HG03520 (cell line): ENCODE data around the gene AGO4.
"Not testable (repeated sequence)": the region's sequence is repeated elsewhere in the genome, so short reads cannot be mapped to it uniquely, and the experiment has no call there.

Experiments
- ATAC-seq: cut with Tn5 transposase; IDR thresholded peaks from one replicate; pipeline ENCODE4 v1.9.1; 2021; ENCODE audit warnings: mild to moderate bottlenecking, moderate library complexity; ENCODE audit not compliant: unreplicated experiment

AGO4 gene

DNA sequence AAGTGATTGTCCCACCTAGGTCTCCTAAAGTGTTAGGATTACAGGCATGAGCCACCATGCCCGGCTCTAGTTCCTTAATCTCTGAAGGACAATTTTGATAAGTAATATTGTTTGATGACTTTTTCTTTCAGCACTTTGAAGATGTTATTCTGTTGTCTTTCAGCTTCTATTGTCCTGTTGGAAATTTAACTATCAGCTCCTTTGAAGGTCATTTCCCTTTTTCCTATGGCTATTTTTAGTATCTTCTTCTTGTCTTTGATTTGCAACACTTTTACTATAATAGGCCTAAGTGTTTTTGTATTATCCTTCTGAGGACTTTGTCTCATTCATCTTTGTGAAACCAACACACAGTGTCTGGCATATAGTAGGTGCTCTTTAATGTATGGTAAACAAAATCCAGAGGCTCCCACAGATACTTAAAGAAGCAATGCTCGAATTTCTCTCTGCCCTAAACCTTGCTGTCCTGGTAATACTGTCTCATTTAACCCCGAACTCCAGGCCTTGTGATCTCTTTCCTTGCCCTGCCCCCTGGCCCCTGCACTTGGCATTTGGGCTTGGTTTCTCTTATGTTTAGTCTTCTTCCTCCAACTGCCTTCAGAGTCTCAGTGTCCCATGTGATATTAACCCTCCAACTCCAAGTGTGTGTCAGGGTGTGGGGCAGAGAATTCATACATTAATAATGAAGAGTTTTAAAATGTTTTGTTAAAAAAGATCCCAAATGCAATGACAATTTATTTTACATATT, 56.2 kb downstream of the AGO4 start:
- ATAC-seq, result no peak

DNA sequence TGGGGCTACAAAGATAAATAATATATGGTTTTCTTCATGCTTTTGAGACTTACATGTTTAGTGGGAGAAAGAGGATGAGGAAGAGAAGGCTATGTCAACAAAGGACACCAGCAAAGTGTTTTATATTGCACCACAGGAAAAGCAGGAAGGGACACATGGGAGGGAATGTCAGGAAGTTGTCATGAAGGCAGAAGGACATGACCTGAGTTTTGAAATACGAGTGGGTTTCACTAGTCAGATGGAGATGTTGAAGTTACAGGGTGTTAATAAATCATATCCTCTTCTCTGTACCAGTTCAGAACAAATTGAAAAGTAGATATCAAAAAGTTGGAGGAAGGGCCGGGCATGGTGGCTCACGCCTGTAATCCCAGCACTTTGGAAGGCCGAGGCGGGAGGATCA, 57.0 kb downstream of the AGO4 start:
- ATAC-seq, result no peak

DNA sequence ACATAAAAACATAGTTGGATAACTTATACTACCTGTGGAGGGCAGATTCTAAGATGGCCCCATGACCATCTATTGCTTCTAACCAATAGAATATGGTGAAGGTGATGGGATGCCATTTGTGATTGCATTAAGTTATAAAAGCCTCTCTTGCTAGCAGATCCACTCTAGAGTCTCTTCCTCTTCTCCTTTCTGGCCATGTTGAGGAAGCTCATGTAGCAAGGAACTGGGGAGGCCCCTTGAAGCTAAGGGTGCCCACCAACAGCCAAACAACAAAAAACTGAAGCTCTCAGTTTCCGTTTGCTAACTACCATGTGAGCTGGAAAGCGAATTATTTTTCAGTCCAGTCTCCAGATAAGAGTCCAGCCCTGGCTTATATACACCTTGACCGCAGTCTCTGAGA, 59.2 kb downstream of the AGO4 start:
- ATAC-seq, result no peak

DNA sequence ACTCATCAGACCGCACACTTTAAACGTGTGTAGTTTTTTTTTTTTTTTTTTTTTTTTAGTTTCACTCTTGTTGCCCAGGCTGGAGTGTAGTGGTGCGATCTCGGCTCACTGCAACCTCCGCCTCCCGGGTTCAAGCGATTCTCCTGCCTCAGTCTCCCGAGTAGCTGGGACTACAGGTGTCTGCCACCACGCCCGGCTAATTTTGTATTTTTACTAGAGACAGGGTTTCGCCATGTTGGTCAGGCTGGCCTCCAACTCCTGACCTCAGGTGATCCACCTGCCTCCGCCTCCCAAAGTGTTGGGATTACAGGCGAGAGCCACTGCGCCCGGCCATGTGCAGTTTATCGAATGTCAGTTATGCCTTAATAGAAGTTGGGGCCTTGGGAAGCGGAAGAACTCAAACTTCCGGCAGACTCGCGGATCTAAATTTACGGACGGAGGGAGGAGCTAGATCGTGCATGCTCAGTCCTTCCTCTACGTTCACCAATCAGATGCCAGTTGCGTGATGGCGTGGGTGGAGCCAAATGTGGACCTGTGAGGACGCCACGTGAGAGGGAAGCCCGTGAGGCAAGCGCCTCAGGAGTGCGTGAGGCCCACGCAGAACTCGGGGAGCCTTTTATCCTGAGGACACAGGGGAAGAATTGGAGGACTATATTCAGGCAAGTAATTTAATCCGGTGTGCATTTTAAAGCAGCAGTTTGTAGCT, 61.6 kb downstream of the AGO4 start:
- ATAC-seq, result not testable (repeated sequence)

DNA sequence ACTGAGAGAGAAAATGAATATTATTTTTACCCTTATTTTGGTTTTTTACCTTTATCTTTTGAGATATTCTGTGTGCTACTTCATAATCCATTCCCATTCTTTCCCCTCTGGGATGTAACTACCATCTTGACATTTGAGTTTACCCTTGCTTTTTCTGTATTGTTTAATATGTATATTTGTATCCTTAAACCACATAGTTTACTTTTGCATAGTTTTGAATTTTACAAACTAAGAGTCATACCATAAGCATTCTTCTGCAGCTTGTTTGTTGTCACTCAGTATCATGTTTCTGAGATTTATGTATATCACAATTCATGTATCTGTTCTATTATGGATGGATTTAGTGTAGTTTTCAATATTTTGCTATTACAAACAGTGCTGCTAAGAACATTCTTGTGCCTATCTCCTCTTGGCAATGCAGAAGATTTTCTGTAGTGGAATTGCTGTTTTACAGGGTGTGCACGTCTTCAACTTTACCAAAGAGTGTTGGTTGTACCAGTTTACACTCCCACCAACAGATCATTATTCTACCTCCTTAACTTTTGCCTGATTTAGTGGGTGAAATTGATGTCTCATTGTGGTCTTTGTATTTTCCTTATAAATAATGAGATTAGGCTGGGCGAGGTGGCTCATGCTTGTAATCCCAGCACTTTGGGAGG, 63.0 kb downstream of the AGO4 start:
- ATAC-seq, result no peak

DNA sequence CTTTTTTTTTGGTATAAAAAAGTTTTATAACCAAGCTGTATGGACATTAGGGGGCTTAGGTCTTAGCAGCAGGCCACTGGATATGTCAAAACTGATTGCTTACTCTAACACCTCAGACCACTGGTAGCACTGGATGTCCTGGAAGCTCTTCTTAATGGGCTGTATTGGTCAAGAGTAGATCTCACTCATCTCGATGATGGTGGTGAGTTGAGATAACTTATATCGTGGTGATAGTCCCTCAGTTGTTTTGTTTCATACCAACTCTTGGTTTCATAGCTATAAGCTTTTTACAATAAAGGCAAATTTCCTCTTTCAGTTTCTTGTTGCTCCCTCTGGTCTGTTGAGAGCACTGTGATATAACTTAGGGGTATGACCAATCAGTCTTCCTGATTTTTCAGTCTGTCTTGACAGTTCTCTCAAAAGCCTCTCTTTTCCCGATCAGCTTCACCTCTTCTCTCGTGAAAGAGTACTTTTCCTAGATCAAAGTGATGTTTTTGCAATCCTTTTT, 65.5 kb downstream of the AGO4 start:
- no peak for ATAC-seq

DNA sequence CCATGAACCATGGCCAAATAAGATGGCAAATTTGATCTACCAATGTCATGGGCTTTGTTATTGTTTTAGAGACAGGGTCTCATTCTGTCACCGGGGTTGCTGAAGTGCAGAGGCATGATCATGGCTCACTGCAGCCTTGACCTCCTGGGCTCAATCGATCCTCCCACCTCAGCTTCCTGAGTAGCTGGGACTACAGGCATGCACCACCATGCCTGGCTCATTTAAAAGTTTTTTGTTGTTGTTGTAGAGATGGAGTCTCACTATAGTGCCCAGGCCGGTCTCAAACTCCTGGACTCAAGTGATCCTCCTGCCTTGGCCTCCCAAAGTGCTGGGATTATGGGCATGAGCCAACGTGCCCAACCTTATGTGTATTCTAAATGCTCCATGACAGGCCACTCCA, 66.3 kb downstream of the AGO4 start:
- ATAC-seq, result not testable (repeated sequence)

DNA sequence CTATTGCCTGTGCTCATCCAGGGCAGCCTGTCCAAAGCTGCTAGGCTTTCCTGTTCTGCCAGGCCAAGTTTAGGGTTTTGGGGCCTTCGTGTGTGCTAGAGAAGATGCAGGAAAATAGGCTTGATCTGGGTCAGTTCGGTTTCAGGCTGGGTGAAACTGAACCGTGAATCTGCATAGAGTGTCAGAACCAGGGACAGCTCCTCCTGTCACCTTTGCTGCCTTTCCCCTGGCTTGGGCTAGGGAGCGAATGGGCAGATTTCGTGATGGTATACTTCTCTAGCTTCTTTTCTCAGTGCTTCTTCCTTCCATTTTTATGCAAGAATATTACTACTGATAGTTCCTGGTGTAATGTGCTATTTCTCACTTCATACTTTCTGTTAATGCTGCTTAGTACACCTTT, 69.2 kb downstream of the AGO4 start:
- ATAC-seq, result no peak

DNA sequence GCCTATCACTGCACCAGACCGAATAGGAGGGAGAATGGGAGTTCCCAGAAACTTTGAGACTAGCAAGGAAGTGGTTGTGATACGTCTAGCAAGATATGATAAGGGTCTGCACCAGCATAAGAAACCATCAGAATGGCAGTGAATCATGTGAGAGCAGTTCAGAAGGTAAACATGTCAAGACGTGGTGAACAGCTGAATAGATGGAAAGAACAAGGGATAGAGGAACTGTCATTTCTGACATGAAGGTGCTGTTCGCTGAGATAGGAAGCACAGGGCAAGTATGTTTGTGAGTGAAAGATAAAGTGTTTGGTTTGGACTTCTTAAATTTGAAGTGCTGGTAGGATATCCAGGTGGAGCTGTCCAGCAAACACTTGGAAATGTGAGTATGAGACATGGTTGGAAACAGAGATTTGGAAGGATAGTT, 74.0 kb downstream of the AGO4 start:
- ATAC-seq, result no peak

DNA sequence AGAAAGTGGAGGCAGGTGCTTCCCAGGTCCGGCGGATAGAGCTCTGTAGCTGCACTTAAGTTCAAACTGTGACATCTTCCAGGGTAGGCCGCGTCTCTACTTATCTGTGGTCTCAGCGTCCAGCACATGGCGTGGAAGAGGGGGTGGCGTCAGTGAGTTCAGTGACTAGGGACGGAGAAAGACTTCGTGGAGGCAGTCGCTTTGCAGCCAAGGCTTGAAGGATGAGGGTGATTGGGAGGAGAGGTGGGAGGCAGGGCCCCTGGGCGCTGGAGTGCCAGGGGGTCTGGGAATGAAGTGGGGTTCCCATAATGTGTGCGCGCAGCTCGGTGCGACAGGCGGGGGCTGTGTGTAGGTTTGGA, 74.7 kb downstream of the AGO4 start:
- ATAC-seq, result no peak

DNA sequence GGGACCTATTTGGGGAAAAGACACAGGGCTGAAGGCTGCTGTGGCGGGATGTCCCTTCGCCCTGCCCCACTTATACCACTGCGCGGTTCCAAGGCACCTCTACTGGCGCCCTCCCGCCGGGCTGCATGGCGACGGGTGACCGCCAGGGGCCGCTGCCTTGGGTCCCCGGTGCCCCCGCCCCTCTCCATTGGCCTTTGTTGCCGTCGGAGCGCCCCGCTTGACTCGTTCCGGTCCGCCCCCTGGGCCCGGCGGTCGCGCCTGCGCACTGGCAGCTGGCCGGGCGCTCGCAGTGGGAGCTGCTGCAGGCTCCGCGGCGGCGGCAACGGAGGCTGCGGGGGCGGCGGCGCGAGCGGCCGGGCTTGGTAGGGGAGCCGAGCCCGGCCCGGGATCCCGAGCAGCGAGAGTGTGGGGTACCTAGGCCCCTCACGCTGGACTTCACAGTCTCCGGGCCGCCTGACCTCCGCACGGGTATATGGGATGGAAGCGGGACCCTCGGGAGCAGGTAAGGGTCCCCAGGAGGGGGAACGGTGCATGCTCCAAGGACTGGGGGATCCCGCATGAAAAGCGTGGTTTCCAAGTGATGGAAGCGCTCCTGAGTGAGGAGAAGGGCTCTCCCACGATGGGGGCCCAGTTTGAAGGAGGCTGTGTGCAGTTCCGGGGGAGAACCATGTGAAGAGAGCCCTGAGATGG, 75.3 kb downstream of the AGO4 start, which contains the start of gene AGO1:
TSS of gene AGO1 (plus strand) at position 265 of the 690 bp plus-strand sequence. CDS start at position 478, 213 bp downstream.
- ATAC-seq, result peak; percentile 79

DNA sequence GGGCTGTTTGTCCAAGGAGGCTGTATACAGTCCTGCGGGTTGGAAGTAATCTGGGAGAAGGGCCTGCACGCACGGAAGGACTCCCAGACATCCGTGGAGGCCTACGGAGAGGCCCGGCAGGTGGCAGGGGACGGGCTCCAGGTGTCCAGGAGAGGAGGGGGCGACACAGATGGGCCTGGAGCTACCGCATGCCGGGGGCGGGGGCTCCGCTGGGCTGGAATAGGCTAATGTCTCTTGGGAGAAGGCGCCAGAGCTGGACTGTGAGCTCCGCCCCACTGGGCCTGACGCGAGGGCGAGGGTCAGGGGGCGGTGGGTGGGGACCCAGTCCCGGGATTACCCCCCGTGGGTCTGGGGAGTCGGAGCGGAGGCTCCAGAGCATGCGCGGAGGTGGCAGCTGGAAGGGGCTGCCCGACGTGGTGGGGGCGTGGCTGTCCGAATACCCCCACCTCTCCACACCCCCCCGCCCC, 75.9 kb downstream of the AGO4 start:
- ATAC-seq, result no peak

DNA sequence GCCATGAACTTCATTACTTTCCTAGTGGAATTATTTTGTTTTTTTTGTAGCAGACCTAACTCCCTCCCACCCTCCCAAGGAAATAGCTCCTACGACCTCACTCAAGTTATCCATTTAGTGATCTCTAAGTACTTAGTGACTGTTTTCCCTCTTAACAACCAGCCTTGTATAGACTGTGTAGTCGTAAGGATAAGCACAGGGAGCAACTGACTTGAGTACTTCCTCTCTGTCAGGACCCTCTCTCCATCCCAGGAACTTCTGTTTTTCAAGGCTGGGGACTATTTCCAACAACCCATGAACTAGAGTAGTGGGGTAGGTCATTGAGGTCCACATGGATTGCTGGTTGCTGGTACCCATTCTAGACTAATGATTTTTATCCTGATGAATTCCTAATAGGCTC, 77.1 kb downstream of the AGO4 start:
- no peak for ATAC-seq

DNA sequence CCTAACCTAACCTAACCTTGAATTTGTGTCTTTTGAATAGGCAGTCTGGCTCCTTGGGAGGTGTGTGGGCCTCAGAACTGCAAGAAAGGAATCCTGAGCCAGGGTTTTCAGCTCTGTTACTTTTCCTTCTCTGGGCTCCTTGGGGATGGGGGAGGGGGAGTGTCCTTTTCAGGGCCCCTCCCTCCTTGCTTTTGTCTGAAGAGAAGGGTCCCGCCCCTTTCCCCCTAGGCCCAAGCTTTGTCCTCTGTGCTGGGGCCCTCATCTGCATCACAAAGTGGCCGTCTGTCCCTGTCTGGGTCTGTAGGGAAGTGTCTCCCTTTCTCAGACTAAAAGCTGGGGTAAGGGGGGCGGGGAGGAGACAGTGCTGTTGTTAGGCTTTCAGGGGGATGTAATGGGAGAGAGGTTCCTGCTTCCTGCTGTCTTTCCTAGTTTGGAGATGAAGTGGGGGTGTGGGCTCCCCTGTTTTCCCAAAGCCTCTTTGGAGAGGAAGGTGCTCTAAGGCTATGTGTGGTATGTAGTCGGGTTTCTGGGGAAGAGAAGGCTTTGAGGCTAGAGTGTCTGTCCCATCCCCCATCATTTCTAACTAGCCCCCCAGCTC, 78.2 kb downstream of the AGO4 start:
- ATAC-seq, result no peak

DNA sequence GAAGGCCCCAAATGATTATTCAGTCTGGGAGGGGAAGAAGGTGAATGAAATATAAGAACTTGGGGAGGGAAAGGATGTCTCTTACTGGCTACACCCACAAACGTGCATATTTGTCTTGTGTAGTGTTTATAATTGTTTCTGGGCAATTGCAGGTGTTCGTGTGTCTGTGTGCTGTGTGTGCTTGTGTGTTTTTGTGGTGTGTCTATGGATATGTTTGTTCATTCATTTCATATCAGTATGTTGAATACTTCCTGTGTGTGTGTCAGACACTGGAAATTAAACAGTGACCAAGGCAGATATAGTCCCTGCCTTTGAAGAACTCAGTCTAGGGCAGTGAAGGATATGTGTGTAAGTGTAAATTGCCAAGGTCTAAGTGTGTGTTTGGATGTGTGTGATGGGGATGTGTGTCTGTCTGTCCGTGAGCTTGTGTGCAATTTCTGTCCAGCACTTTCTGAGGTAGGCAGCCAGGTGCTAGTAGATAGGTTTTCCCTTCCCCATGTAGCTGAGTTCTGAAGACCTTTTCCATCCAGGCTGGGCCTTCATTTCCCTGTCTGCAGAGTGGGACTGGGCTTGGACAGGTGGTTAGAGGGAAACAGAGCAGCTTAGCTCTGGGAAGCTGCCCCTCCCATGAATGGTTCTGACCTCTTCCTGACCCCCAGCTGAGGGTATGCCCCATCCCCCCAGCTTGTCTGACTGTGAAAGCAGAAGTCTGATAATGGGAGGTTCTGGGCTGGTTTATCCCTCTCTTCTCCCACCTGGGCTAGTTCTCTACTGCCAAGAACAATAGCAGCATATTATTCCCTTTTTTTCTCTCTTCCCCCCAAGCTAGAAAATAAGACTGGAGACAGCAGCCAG, 79.0 kb downstream of the AGO4 start:
- no peak for ATAC-seq

DNA sequence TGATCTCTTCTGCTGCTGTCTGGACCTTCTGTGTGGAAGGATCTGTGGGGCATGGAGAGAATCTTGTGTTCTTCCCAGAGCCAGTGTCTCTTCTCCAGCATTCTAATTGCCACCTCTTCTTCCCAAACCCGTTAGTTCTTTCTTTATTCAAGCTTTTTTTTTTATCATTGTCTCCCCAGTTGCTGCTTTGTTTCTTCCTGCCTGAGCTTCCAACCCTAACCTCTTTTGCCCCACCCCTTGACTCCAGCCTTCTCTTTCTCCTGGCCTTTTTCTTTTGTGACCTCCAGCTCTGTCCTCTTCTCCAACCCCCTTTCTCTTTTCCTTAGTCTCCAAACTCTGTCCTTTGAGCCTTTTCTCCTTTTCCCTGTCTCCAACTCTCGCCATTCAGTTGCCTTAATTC, 79.7 kb downstream of the AGO4 start:
- ATAC-seq, result no peak

DNA sequence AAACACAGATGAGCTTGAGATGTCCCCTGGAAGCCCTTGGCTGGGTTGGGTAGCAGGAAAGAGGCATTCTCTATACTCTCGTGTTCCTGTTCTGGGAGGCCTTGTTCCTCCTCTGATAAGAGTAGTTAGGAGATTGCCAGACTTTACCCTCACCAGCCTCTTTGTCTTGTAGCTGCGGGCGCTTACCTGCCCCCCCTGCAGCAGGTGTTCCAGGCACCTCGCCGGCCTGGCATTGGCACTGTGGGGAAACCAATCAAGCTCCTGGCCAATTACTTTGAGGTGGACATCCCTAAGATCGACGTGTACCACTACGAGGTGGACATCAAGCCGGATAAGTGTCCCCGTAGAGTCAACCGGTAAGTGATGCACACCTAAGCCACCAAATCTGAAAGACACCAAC, 80.4 kb downstream of the AGO4 start:
- ATAC-seq, result no peak

DNA sequence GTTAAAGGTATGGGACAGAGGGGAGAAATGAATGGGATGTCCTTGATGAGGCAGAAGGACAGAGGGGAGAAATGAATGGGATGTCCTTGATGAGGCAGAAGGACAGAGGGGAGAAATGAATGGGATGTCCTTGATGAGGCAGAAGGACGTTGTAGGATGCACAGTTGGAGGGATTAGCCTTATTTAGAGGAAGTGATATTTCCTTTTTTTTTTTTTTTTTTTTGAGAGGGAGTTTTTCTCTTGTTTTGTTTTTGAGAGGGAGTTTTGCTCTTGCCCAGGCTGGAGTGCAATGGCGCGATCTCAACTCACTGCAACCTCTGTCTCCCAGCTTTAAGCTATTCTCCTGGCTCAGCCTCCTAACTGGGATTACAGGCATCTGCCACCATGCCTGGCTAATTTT, 81.2 kb downstream of the AGO4 start:
- ATAC-seq, result not testable (repeated sequence)

DNA sequence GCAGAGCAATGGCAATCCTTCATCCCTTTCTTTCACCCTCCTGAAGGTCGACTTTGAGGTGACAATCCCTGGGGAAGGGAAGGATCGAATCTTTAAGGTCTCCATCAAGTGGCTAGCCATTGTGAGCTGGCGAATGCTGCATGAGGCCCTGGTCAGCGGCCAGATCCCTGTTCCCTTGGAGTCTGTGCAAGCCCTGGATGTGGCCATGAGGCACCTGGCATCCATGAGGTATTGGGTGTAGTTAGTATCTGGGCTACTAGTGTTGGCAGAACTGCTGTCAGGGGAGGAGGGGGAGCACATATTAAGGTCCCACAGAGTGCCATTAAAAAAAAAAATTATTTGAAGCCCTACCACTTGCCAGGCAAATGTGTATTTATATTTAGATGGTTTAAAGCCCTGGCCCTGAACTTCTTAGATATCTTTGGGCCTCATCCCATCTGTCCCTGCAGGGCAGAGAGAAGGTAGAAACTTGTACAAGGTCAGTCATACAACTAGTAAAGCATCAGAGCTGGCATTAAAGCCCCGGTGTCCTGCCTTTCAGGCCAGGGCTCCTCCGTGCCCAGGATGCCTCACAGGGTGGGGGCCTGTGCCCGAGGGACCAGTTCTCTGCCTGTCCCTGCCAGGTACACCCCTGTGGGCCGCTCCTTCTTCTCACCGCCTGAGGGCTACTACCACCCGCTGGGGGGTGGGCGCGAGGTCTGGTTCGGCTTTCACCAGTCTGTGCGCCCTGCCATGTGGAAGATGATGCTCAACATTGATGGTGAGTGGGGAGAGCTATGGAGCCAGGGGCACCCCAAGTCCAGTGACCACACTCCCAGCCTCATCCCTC, 85.4 kb downstream of the AGO4 start:
- ATAC-seq, result no peak
